ENCODE results near the gene WTIP.

DNA sequence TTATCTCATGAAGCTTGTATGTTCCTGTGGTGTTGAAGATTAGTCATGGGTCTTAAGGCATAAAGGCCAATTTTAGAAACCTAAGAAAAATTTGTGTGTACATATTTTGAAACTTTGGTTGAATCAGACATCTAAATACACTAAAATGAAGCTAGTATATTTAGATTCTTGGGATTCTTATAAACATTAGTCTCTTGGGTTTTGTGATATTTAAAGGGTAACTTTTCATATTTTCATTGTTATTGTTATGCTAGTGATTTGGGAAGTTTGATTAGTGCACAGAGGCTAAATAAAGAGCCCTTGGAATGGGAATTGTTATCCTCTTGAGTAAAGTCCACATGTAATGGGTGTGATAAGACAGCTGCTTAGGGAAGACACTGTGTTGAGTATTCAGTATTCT, 28.8 kb upstream of the WTIP start:
- TF ChIP-seq MXI1 (IDR thresholded peaks at IDR 0.05; ENCODE audit: borderline replicate concordance, low read depth, low read length) (no peak), ATF2 (CRISPR knock-in tag; IDR thresholded peaks at IDR 0.05) (no peak), ZNF773 (CRISPR knock-in tag; IDR thresholded peaks at IDR 0.05; ENCODE audit: borderline replicate concordance) (no peak), MAFK (conservative IDR thresholded peaks at IDR 0.05 in 1 of 2, IDR thresholded peaks at IDR 0.05 in 1 of 2; ENCODE audit: low read length in 2 of 2) (no peak), ZNF230 (CRISPR knock-in tag; IDR thresholded peaks at IDR 0.05) (no peak), ZFP36 (IDR thresholded peaks at IDR 0.05; ENCODE audit: borderline replicate concordance, low read depth, low read length, partially characterized antibody) (no peak)
- TF ChIP-seq, protein P1, sequence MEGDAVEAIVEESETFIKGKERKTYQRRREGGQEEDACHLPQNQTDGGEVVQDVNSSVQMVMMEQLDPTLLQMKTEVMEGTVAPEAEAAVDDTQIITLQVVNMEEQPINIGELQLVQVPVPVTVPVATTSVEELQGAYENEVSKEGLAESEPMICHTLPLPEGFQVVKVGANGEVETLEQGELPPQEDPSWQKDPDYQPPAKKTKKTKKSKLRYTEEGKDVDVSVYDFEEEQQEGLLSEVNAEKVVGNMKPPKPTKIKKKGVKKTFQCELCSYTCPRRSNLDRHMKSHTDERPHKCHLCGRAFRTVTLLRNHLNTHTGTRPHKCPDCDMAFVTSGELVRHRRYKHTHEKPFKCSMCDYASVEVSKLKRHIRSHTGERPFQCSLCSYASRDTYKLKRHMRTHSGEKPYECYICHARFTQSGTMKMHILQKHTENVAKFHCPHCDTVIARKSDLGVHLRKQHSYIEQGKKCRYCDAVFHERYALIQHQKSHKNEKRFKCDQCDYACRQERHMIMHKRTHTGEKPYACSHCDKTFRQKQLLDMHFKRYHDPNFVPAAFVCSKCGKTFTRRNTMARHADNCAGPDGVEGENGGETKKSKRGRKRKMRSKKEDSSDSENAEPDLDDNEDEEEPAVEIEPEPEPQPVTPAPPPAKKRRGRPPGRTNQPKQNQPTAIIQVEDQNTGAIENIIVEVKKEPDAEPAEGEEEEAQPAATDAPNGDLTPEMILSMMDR (CRISPR knock-in tag; IDR thresholded peaks at IDR 0.05): no peak
